Anterior cingulate cortex (tissue), 58 donors: ENCODE measurements around the gene NDUFS7.

Experiments
- DNase-seq, 58 donors: peaks; one replicate each; lab custom pipeline; 2025; lab: John Stamatoyannopoulos, UW

Gene NDUFS7

GRCh38 chr19:1363599-1363998 is 20.1 kb upstream of the NDUFS7 start:
- DNase-seq = no peak

DNA sequence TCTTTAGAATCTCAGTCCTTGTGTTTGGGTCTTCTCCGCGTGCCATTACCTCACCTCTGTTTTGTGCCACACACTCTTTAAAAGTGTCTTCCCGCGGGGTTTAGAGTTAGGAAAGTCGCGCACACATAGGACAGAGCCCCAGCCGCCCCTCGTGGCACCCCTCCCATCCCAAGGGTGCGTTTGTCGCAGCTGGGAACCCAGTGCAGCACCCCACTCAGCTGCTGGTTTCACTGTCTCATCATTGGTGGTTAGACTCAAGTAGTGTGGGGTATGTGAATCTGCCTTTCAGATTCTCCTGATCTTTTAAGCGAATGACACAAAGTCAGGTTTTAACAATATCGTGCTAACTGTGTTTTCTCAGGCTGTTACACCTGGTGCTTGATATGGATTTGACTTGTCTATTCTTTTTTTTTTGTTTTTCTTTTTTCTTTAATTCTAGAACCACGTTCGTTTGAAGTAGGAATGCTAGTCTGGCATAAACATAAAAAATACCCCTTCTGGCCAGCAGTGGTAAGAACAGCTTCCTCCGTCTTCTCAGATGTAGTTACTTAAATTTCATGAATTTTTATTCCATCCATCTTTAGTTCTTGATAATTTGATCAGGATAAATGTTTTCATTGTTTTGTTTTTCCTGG is 19.5 kb upstream of the NDUFS7 start:
- DNase-seq = no peak

GRCh38 chr19:1365319-1366269 is 18.1 kb upstream of the NDUFS7 start:
- peak in 7 of 58 donors; percentile 11 to 51 (median 25) for DNase-seq

- DNase-seq = no peak
Measured at GRCh38 chr19:1366296-1366695, 17.4 kb upstream of the NDUFS7 start.

GRCh38 chr19:1366899-1367870 is 16.5 kb upstream of the NDUFS7 start:
- peak in 4 of 58 donors; percentile 2 to 23 (median 18) for DNase-seq

DNA sequence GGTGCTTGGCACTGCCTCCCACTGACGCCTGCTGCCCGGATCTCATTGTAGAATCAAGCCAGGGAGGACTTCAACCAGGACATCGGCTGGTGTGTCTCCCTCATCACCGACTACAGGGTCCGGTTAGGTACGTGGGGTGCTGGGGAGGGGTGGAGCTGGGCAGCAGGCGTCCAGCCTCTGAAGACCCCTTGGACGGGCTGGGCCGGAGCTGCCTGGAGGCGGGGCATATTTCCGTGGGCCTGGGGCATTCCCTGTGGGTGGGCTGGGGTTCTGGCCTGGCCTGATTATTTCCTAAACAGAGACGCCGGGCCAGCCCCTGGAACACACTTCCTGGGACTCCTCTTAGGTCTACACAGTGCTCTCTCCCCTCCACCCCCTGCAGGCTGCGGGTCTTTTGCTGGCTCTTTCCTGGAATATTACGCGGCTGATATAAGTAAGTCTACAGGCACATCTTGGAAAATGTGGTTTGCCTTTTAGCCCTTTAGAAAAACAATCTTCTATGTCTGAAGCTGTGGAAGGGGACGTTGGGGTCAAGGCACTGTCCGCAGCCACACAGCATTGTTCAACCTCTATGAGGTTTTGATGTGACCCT is 14.4 kb upstream of the NDUFS7 start:
- no peak for DNase-seq

DNA sequence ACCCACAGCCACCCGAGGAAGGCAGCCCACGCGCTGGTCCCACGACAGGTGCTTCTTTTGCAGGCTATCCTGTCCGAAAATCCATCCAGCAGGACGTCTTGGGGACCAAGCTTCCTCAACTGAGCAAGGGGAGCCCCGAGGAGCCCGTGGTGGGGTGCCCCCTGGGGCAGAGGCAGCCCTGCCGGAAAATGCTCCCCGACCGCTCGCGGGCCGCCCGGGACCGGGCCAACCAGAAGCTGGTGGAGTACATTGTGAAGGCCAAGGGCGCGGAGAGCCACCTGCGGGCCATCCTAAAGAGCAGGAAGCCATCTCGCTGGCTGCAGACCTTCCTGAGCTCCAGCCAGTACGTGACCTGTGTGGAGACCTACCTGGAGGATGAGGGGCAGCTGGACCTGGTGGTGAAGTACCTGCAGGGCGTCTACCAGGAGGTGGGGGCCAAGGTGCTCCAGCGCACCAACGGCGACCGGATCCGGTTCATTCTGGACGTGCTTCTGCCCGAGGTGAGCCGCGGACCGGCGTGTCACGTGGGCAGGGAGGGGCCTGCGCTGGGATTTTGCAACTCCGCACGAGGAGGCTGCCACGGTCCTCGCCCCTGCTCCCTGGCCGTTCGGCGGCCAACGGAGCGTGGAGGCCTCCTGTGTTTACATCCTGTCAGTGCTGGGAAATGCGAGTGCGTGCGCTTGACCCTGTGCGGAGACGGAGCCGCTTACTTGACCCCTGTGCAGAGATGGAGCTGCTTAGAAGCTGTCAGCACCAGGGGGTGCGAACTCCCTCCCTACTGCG is 12.9 kb upstream of the NDUFS7 start:
- no peak for DNase-seq

- no peak for DNase-seq
Measured at GRCh38 chr19:1373042-1373533, 10.6 kb upstream of the NDUFS7 start.

- DNase-seq = peak in 29 of 58 donors; percentile 19 to 79 (median 36)
Measured at GRCh38 chr19:1373534-1374249, 10.0 kb upstream of the NDUFS7 start.

DNA sequence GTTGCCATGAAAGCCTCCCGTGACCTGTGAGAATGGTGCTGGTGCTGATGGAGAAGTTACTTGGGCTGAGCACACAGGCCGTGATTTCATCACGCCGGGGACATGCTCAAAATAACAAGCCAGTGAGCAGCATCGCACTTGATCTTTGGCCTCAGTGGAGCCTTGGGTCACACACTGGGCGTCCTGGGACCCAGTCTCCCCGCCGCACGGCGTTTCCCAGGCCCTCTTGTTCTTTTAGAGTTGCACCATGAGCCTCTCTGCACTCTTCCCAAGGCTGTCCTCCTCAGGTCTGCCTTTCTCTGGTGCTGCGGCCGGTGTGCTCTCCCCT is 9.5 kb upstream of the NDUFS7 start:
- DNase-seq = no peak

GRCh38 chr19:1376415-1376805 is 7.3 kb upstream of the NDUFS7 start:
- no peak for DNase-seq

DNA sequence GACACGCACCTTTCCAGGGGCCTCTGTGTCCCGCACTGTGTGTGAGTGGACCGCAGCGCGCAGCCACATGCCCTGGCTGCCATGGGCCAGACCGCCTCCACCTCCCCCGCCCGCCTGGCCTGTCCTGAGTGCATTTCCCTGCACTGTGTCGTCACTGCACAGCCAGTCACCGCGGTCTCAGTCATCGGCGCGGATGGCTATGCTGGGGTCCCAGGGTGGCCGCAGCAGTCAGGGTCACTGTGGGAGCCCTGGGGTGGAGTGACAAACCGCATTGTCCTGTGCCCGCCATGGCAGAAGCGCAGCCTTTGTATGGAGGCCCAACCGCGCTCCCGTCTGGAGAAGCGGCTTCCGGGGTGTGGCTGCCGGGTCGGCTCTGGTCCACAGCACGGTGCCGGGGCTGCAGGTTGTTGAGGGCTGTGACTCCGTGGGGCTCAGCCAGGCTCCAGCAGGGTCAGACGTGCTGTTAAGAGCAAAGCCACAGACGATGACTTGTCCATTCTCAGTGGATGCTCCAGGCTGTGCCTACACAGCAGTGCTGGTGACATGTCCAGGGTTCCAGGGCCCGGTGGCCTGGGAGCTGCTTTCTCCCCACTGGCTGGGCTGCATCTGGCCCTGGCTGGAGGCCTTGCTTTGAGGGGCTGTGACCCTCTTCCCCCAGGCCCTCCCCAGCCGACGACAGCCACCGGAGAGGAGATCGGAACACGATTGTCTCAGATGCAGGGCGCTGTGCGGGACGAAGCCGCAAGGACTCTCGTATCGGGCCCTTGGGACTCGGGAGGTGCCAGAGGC is 6.3 kb upstream of the NDUFS7 start:
- no peak for DNase-seq

DNA sequence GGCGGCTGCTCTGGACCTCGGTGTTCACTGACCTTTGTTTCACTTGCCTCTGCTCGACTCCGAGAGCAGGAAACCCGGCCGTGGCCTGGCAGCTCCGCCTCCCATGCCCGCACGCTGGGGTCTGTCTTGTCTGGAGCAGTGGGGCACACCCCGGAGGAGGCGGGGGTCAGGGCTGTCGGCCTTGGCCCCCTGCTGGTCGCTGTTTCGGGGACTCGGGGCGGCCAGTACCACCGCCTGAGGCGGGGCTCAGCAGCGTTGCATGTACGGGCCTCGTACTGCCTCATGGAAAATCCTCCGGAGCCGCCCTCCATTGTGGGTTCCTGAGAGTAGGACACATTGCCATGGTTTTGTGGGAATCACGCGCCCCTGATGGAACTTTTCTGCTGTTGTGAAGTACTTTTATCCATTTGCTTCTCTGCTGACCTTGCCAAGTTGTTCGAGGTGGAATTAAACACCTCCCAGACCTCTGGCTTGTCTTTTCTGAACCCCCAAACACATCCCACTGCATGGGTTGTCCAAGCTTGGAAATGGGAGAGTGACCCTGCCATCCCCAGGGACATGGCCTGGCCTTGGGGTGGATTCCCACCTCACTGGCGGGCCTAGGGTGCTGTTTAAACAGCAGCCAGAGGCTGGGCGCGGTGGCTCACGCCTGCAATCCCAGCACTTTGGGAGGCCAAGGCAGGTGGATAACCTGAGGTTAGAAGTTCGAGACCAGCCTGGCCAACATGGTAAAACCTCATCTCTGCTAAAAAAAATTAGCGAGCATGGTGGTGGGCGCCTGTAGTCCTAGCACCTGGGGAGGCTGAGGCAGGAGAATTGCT is 5.5 kb upstream of the NDUFS7 start:
- no peak for DNase-seq

DNA sequence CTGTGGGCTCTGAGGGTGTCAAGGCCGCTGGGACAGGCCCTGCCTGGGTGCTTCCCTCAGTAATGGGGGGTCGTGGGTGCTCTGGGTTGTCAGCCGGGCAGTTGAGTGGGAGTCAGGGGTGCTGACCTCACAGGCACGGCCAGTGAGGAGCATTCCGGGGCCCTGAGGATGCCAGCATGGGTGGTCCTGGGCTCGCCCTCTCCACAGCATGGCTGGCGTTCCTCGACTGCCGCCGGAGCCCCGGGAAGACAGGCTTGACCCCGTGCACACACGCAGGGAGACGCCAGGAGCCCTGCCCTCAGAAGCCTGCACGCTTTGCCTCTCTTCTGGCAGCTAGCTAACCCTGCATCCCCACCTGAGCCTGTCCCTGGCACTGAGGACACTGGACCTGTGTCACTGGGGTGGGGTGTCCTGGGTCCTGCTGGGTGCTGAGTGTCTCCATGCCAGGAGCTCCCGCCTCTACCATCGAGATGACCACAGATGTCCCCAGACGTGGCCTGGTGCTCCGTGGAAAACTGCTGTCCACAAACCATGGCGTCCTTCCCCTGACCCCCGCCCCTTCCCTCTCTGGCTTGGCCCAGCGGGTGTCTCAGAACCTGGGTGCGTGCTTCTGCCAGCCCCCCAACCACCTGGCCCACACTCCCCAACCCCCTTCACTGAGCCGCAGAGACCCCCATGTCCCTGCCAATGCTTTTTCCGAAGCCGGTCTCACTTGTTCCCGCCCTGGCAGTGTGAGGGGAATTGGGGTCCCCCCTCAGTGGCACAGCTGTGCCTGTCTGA is 4.4 kb upstream of the NDUFS7 start:
- no peak for DNase-seq

DNA sequence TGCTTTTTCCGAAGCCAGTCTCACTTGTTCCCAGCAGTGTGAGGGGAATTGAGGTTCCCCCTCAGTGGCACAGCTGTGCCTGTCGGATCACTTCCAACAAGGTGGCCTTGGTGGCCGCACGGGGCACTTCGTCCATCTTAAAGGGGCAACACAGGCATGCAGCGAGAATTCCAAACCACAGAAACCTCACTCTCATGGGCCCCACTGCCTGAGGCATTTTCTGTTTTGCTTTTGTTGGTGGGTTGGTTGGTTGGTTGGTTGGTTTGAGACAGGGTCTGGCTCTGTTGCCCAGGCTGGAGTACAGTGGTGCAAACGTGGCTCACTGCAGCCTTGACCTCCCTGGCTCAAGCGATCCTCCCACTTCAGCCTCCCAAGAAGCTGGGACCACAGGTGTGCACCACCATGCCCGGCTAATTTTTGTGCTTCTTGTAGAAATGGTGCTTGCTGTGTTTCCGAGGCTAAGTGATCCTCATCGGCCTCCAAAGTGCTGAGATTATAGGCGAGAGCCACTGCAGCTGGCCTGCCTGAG is 3.7 kb upstream of the NDUFS7 start:
- no peak for DNase-seq

DNA sequence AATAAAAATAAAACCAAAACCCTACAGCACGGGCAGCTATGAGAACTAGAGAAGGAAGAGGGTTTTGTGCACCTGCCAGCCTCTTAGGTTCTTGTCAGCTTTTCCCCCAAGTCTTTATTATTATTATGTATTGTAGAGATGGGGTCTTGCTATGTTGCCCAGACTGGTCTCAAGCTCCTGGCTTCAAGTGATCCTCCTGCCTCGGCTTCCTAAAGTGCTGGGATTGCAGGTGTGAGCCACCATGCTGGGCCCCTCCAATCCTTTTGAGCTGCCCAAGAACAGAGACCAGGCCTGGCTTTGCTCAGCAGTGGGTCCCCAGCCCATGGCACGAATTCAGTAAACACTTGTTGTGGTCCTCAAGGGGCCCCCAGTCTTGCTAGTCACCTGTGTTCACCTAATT is 1.5 kb upstream of the NDUFS7 start:
- no peak for DNase-seq
